IPS DF 6.9 (cell line): Measurements from ENCODE around the gene CIDEB.

ENCODE experiments used
- DNase-seq: peaks from one replicate; pipeline ENCODE4 v3.0.0-alpha.2; 2013; ENCODE audit warnings: low read depth, low spot score
- H3K27ac ChIP-seq: one replicate; pipeline ENCODE4 v1.5.1; 2013; ENCODE audit warnings: low read length, control low read depth
- H3K27me3 ChIP-seq: 2 replicates; pipeline ENCODE4 v1.6.1; 2013; ENCODE audit warnings: mild to moderate bottlenecking, low read length; ENCODE audit not compliant: control insufficient read depth, insufficient read depth
- H3K36me3 ChIP-seq: 2 replicates; pipeline ENCODE4 v1.6.1; 2013; ENCODE audit warnings: low read length; ENCODE audit not compliant: control insufficient read depth, insufficient read depth
- H3K4me1 ChIP-seq: 2 replicates; pipeline ENCODE4 v1.6.1; 2013; ENCODE audit warnings: low read length; ENCODE audit not compliant: control insufficient read depth, insufficient read depth
- H3K4me3 ChIP-seq: 2 replicates; pipeline ENCODE4 v1.5.1; 2013; ENCODE audit warnings: mild to moderate bottlenecking, low read length
- H3K9me3 ChIP-seq: 2 replicates; pipeline ENCODE4 v1.6.1; 2013; ENCODE audit warnings: low read length, inconsistent platforms; ENCODE audit not compliant: control insufficient read depth, insufficient read depth
- WGBS: extraction: QIAGEN DNeasy Blood & Tissue Kit; methylation state at CpG from one replicate; pipeline ENCODE4 v1.1.7; 2013; ENCODE audit warnings: mixed read lengths, missing lambda C conversion rate; ENCODE audit not compliant: insufficient read length, insufficient coverage; 5-methylcytosine and 5-hydroxymethylcytosine counted together

Gene CIDEB

GRCh38 chr14:24267516-24267915 is 40.3 kb downstream of the CIDEB start:
- Histone ChIP-seq H3K4me3 (no peak overlapping the region), H3K4me1 (no peaks in the 10 kb centered on the region), H3K9me3 (no peaks in the 10 kb centered on the region), H3K27me3 (no peaks in the 10 kb centered on the region), H3K27ac (no peak overlapping the region), H3K36me3 (peaks cover 4% of the 10 kb centered on the region; the same call in 1 of the 2 replicates)
- no CpG with 5 or more reads among the region's 9 CpGs for WGBS
- no peak for DNase-seq

GRCh38 chr14:24266344-24267244 is 41.2 kb downstream of the CIDEB start:
- H3K36me3 ChIP-seq: peaks cover 4% of the 10 kb centered on the region; the same call in 1 of the 2 replicates
- no peak overlapping the region for H3K4me3 ChIP-seq
- H3K9me3 ChIP-seq: no peaks in the 10 kb centered on the region
- no peak overlapping the region for H3K27ac ChIP-seq
- no peak for DNase-seq
- WGBS: no CpG with 5 or more reads among the region's 18 CpGs
- no peaks in the 10 kb centered on the region for H3K4me1 ChIP-seq
- no peaks in the 10 kb centered on the region for H3K27me3 ChIP-seq

GRCh38 chr14:24264298-24264697 is 43.5 kb downstream of the CIDEB start:
- H3K27ac ChIP-seq: no peak overlapping the region
- H3K9me3 ChIP-seq: no peaks in the 10 kb centered on the region
- H3K36me3 ChIP-seq: peaks cover 4% of the 10 kb centered on the region; the same call in 1 of the 2 replicates
- H3K4me1 ChIP-seq: no peaks in the 10 kb centered on the region
- WGBS: no CpG with 5 or more reads among the region's 6 CpGs
- no peaks in the 10 kb centered on the region for H3K27me3 ChIP-seq
- H3K4me3 ChIP-seq: no peak overlapping the region
- no peak for DNase-seq

GRCh38 chr14:24263848-24264247 is 43.9 kb downstream of the CIDEB start:
- H3K36me3 ChIP-seq: peaks cover 4% of the 10 kb centered on the region; the same call in 1 of the 2 replicates
- H3K4me3 ChIP-seq: no peak overlapping the region
- no peak overlapping the region for H3K27ac ChIP-seq
- DNase-seq: no peak
- WGBS: no CpG with 5 or more reads among the region's 6 CpGs
- no peaks in the 10 kb centered on the region for H3K27me3 ChIP-seq
- no peaks in the 10 kb centered on the region for H3K9me3 ChIP-seq
- H3K4me1 ChIP-seq: no peaks in the 10 kb centered on the region

GRCh38 chr14:24262821-24263733 is 44.7 kb downstream of the CIDEB start, which contains the start of gene TGM1:
Gene TGM1 (minus strand): TSS chr14:24263177. CDS start chr14:24262352, 825 bp downstream.
- no CpG with 5 or more reads among the region's 14 CpGs for WGBS

GRCh38 chr14:24261969-24262327 is 45.8 kb downstream of the CIDEB start:
- H3K36me3 ChIP-seq: peaks cover 4% of the 10 kb centered on the region; the same call in 1 of the 2 replicates
- H3K4me3 ChIP-seq: no peak overlapping the region
- H3K4me1 ChIP-seq: no peaks in the 10 kb centered on the region
- no peaks in the 10 kb centered on the region for H3K9me3 ChIP-seq
- no peaks in the 10 kb centered on the region for H3K27me3 ChIP-seq
- H3K27ac ChIP-seq: no peak overlapping the region
- no CpG with 5 or more reads among the region's 19 CpGs for WGBS
- no peak for DNase-seq

More at GRCh38 chr14:24262821-24263733, 44.7 kb downstream of the CIDEB start, which contains the start of gene TGM1:
- Histone ChIP-seq H3K27me3 (no peaks in the 10 kb centered on the region), H3K27ac (no peak within 1 kb of the TSS), H3K4me3 (no peak within 1 kb of the TSS), H3K4me1 (no peaks in the 10 kb centered on the region), H3K36me3 (peaks cover 4% of the 10 kb centered on the region; the same call in 1 of the 2 replicates), H3K9me3 (no peaks in the 10 kb centered on the region)
- DNase-seq: no peak

- Histone ChIP-seq H3K4me1 (no peaks in the 10 kb centered on the region), H3K4me3 (no peak overlapping the region), H3K36me3 (peaks cover 1% of the 10 kb centered on the region; the same call in 1 of the 2 replicates), H3K9me3 (no peaks in the 10 kb centered on the region), H3K27ac (no peak overlapping the region), H3K27me3 (no peaks in the 10 kb centered on the region)
- WGBS: no CpG with 5 or more reads among the region's 20 CpGs
- DNase-seq: no peak
Measured at GRCh38 chr14:24261256-24261968, 46.4 kb downstream of the CIDEB start.

GRCh38 chr14:24260780-24261157 is 47.0 kb downstream of the CIDEB start:
- no peaks in the 10 kb centered on the region for H3K27me3 ChIP-seq
- H3K9me3 ChIP-seq: no peaks in the 10 kb centered on the region
- no peak overlapping the region for H3K27ac ChIP-seq
- H3K36me3 ChIP-seq: no peaks in the 10 kb centered on the region
- no peaks in the 10 kb centered on the region for H3K4me1 ChIP-seq
- no CpG with 5 or more reads among the region's 4 CpGs for WGBS
- H3K4me3 ChIP-seq: no peak overlapping the region
- no peak for DNase-seq

GRCh38 chr14:24260026-24260779 is 47.6 kb downstream of the CIDEB start:
- no peaks in the 10 kb centered on the region for H3K27me3 ChIP-seq
- no peak for DNase-seq
- no peaks in the 10 kb centered on the region for H3K36me3 ChIP-seq
- no peaks in the 10 kb centered on the region for H3K4me1 ChIP-seq
- H3K9me3 ChIP-seq: no peaks in the 10 kb centered on the region
- no peak overlapping the region for H3K4me3 ChIP-seq
- H3K27ac ChIP-seq: no peak overlapping the region
- WGBS: no CpG with 5 or more reads among the region's 16 CpGs
